Bronchial epithelial cell (primary cell): ENCODE data around the gene SPATA16. TPM values are rescaled to one million over a fixed set of nuclear protein-coding genes. Genes with fewer than 3 reads are reported as not detected.

Experiments used
- DNase-seq: peaks from one replicate; pipeline ENCODE4 v3.0.0-alpha.2; 2010; ENCODE audit warnings: low read depth
- FAIRE-seq: peaks from 2 replicates; lab custom pipeline; 2011; peaks lifted over from hg19 to GRCh38; lab: Jason Lieb, UNC
- H3K27me3 ChIP-seq: 2 replicates; pipeline ENCODE4 v1.5.1; 2011; ENCODE audit warnings: low read length; ENCODE audit not compliant: control insufficient read depth, insufficient read depth
- H3K36me3 ChIP-seq: 2 replicates; pipeline ENCODE4 v1.5.1; 2011; ENCODE audit warnings: low read length; ENCODE audit not compliant: control insufficient read depth, insufficient read depth
- H3K4me3 ChIP-seq: 2 replicates; pipeline ENCODE4 v1.5.1; 2011; ENCODE audit warnings: mild to moderate bottlenecking, low read depth, low read length, control low read depth
- CTCF ChIP-seq: IDR thresholded peaks from 2 replicates; pipeline ENCODE4 v1.5.1; 2011; ENCODE audit warnings: mild to moderate bottlenecking, moderate library complexity, low read length, control low read depth, inconsistent platforms; ENCODE audit not compliant: insufficient read depth, severe bottlenecking
- total RNA-seq: library from RNA; depleted of rRNA; stranded (reverse); fragments of >200 nt; gene quantifications from 2 replicates; pipeline ENCODE4 v1.2.1, GENCODE V29; 2014

Gene SPATA16
- total RNA-seq, 1 donor from 2014 or later, result not detected

DNA sequence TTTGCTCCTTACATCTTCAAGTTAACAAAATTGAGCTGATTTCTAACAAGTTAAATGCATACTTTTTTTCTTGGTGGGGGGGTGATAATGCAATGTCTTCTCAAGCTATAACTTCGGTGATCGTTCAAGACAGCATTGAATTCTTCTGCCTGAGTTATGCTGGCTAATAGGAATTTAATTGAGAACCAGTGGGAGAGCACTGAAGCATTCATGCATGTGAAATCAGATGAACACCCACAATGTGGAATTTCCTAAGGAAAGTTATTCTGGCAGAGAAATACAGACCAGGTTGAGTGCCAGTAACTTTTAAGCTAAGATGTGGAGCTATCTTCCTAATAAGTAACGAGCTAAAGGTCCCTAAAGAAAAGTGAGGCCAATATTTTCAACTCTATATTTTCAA is 3.0 kb downstream of the SPATA16 start:
- no peak for TF ChIP-seq CTCF
- no peaks in the 10 kb centered on the region for H3K27me3 ChIP-seq
- FAIRE-seq (no peak), DNase-seq (no peak)
- H3K36me3 ChIP-seq, result no peaks in the 10 kb centered on the region
- no peak overlapping the region for H3K4me3 ChIP-seq

DNA sequence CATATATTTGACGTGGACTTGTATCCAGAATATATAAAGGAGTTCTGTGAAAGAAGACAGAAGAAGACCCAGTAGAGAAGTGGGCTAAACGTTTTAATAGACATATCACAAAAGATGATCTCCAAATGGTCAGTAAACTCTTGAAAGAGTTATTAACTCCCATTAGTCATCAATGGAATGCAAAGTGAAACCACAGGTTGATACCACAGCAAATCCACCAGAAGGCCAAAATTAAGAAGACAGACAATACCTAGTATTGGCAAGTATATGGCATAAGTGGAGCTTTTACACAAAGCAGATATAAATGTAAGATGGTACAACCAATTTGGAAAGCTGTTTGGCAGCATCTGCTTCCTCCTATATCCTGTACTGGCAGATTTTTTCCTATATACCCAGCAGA is 6.0 kb downstream of the SPATA16 start:
- no peak overlapping the region for H3K4me3 ChIP-seq
- no peaks in the 10 kb centered on the region for H3K27me3 ChIP-seq
- H3K36me3 ChIP-seq, result no peaks in the 10 kb centered on the region
- DNase-seq (peak; percentile 8), FAIRE-seq (no peak)
- TF ChIP-seq CTCF, result no peak

GRCh38 chr3:173128633-173129032 is 12.4 kb downstream of the SPATA16 start:
- H3K27me3 ChIP-seq, result no peaks in the 10 kb centered on the region
- H3K4me3 ChIP-seq, result no peak overlapping the region
- DNase-seq (no peak), FAIRE-seq (no peak)
- no peaks in the 10 kb centered on the region for H3K36me3 ChIP-seq
- no peak for TF ChIP-seq CTCF

GRCh38 chr3:173111321-173111720 is 29.7 kb downstream of the SPATA16 start:
- Histone ChIP-seq H3K27me3 (no peaks in the 10 kb centered on the region), H3K4me3 (no peak overlapping the region), H3K36me3 (no peaks in the 10 kb centered on the region)
- DNase-seq (no peak), FAIRE-seq (no peak)
- no peak for TF ChIP-seq CTCF

DNA sequence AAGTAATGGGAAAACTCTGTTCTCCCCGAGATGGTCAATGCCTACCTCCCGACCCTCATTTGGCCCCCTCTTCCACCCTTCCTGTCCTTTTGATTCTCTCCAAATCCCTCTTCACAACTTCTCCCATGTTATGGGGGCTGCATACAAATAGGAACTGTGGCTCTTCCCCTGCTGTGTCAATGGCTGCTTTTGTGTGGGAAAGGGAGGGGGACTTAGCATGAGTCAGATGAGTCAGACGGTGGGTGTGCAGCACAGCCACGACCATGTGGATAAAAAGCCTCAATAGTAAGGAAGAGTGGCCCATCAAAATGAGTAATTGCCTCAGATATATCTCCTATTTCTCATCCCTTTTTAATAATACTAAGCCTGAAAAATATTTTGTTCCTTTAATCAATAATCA is 31.9 kb downstream of the SPATA16 start:
- no peaks in the 10 kb centered on the region for H3K27me3 ChIP-seq
- no peak for FAIRE-seq
- H3K4me3 ChIP-seq, result no peak overlapping the region
- TF ChIP-seq CTCF, result no peak
- DNase-seq, result no peak
- no peaks in the 10 kb centered on the region for H3K36me3 ChIP-seq

DNA sequence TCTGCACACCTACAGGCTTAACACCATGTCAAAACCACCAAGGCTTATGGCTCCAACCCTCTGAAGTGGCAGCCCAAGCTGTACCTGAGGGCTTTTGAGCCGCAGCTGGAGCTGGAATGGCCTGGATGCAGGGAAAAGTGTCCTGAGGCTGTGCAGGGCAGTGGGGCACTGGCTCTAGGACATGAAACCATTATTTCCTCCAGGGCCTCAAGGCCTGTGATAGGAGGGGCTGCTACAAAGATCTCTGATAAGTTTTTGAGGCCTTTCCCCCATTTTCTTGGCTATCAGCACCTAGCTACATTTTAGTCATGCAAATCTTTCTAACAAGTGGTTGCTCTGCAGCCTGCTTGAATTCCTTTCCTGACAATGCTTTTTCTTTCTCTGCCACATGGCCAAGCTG is 37.6 kb downstream of the SPATA16 start:
- TF ChIP-seq CTCF, result no peak
- H3K36me3 ChIP-seq, result no peaks in the 10 kb centered on the region
- no peaks in the 10 kb centered on the region for H3K27me3 ChIP-seq
- H3K4me3 ChIP-seq, result no peak overlapping the region
- FAIRE-seq (no peak), DNase-seq (no peak)
